HUDEP-2 (cell line): Measurements from ENCODE around the gene OSBPL10.
A peak's percentile ranks its signal among the peaks of the same experiment; 100 is the strongest.

Source experiments
- DNase-seq, 76 experiments: peaks; one replicate each; lab custom pipeline; 2025; ENCODE audit not compliant: unreplicated experiment in 76 of 76; lab: John Stamatoyannopoulos, UW

The OSBPL10 gene

GRCh38 chr3:31636694-31637442 is 344.2 kb downstream of the OSBPL10 start:
- DNase-seq = no peak

DNA sequence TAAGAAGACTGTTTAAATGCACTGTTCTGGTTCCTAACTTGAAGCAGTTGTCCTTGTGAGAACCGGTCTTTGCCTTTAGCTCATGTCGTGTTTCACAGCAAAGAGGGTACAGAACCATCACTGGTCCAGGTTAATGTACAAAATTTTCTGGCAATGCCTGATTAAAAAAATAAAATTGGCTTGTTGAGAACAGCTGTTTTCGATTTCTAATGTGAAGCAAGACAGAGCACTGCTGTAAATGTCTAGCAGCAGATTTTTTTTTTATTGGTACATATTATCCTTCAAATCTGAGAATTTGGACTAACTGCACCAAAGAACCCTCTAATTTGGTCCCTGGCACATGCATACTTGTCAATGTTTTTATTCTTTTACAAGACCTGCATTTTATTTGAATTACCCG is 345.0 kb downstream of the OSBPL10 start:
- DNase-seq = no peak

GRCh38 chr3:31635545-31635944 is 345.5 kb downstream of the OSBPL10 start:
- DNase-seq = no peak

DNA sequence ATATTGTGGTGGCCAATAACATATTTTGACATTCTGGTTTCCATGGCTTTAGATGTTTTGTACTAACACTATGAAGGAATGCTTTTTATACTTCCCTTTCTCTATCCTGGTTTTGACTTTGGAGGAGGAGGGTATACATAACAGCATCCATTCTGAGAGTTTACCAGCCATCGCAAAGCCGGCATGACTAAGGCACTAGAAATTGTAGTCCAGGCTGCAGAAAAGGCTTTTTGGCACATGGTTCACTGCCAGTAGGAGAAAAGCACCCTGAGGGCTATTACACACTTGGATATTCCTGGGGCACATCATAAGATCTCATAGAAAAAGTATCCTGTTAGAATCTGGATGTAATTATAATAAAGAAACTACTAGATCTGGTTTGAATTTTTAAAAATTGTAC is 346.6 kb downstream of the OSBPL10 start:
- DNase-seq = no peak

DNA sequence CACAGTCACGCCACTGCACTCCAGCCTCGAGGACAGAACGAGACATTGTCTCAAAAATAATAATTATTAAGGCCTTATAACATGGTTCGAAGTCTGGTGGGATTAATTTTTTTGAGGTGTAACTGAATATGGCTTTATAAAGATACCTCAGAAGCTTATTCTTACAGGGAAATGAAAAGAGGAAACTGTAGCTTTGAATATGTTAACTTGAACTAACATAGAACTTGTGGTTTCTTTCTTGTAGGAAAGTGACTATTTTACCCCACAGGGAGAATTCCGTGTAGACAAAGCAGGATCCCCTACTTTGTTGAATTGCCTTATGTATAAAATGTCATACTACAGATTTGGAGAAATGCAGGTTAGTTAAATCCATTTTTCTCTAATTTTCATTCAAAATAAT is 352.0 kb downstream of the OSBPL10 start:
- no peak for DNase-seq

GRCh38 chr3:31625358-31625757 is 355.7 kb downstream of the OSBPL10 start:
- no peak for DNase-seq

DNA sequence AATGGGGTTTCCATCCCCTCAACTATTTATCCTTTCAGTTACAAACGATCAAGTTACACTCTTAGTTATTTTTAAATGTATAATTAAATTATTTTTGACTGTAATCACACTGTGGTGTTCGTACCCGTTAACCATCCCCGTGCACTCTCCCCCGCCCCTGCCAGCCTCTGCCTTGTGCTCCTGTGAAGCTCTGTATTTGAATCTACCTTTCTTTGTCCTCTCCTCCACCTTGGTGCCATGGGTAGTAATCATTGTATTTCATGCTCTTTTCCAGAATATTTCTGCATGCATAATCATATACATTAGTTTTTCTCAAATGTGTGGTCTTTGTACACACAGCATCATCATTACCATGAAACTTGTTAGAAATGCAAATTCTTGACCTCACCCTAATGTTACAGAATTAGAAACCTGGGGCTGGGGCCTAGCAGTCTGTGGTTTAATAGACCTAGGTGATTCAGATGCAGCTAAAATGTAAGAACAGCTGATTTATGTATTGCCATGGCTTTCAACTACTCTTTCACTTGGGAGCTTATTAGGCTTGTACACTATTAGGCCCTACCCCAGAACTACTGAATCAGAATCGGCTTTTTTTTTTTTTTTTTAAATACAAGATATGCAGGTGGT is 356.9 kb downstream of the OSBPL10 start:
- DNase-seq = no peak

DNA sequence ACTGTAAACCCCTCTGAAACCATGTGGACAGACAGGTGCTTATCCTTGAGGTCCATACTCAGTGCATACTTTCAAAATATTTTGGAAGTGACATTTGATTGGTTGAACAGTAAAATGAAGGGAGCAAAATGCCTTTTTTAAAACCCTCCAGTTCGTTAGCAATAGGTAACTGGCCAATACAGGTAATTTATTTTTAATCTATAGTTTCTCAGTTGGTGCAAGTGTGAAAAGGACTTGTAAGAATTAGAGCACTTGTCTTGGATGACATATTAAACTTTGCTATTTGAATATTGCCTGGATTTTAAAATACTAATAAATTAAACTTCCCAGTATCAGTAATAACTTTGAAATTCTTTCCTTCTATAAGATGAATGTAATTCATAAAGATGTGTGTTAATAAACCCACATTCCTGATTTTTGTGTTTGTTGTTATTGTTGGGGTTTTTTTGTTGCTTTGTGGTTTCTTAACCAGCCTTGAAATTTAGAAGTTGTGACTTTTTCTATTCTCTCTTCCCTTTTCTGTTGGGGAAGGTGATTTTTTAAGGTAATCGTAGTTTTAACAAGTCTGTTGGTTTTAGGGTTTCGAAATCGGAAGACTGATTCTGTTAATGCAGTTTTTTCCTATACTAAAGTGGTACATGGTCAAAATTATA is 358.3 kb downstream of the OSBPL10 start:
- DNase-seq = no peak

- DNase-seq = no peak
Observed at GRCh38 chr3:31621314-31621713, 359.7 kb downstream of the OSBPL10 start.

DNA sequence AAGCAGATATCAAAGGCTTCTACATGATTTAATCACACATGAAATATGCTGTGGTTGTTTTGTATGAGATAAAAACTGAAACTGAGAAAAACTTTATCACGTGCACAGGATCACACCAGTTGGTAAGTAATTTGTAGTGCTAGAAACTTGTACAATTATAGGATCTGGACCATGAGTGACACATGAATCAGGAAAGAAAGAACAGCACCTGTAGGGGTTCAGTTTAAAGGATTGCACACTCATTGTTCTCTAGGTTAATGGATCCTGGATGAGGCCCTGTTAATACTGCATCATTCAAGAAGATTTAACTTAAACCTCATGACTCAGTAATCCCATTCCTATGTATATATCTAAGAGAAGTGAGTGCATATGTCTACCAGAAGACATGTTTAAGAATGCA is 360.4 kb downstream of the OSBPL10 start:
- no peak for DNase-seq

DNA sequence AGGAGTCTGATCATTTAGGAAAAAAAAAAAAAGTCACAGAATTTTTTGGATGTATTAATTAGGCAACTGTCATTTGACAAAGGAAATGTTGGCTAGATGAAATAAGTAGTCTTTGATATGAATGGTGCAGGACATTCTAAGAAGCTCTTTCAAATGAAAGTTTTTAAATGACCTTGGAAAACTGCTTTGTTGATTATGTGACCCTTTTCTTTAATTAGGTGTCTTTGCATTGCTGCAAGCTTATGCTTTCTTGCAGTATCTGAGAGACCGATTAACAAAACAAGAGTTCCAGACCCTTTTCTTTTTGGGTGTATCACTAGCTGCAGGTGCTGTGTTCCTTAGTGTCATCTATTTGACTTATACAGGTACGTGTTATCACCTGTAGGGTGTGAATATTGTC is 364.4 kb downstream of the OSBPL10 start:
- no peak for DNase-seq

- DNase-seq = peak in 8 of 76 experiments; percentile 1 to 42 (median 6)
Observed at GRCh38 chr3:31615071-31615875, 365.8 kb downstream of the OSBPL10 start.

GRCh38 chr3:31614162-31614921 is 366.7 kb downstream of the OSBPL10 start:
- DNase-seq = no peak

DNA sequence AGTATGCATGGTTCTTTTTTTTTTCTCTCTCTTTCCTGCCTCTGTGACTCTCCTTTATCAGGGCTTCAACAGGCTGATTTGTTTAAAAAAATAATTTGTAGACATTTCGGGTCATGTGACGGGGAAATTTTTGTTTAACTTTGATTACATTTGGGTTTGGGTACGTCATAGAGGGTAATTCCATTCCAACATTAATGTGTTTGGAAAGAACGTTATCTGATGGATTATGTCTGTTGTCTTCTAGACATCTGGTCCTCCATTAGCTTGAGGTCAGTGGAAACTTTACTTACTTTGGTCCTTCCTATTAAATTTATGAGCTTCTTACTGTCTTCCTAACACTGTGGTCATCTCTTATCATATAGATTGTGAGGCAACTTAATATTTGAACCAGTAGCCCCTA is 367.4 kb downstream of the OSBPL10 start:
- peak in 1 of 76 experiments; percentile 0 for DNase-seq

DNA sequence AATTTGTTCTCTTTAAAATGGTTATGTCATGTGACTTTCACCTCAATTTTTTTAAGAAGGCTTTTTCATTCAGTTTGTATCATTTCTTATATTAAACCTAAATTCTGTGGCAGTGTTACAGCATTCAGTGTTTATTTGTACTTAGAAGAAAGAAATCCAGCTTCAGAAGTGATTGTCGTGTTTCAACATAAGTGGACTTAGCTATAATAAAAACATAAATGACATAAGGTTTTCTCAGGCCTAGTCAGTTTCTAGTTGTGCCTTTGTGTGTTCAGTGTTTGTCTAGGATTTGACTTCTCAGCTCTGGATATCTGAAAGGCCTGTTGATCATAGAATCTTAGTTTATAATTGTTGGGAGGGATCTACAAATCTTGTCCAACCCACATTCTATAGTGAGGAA is 367.9 kb downstream of the OSBPL10 start:
- DNase-seq = no peak
